Myocyte (in vitro differentiated cells): ENCODE results near the gene DEPDC1B. TPM values are rescaled to one million over a fixed set of nuclear protein-coding genes. Genes with fewer than 3 reads are reported as not detected.
A peak's percentile ranks its signal among the peaks of the same experiment; 100 is the strongest.
"Not testable (repeated sequence)": the region's sequence is repeated elsewhere in the genome, so short reads cannot be mapped to it uniquely, and the experiment has no call there.

Source experiments
- DNase-seq: peaks from one replicate; pipeline ENCODE4 v3.0.0-alpha.2; 2012; ENCODE audit warnings: low read depth
- total RNA-seq: library from RNA; depleted of rRNA; stranded (reverse); fragments of >200 nt; gene quantifications from 2 replicates; pipeline ENCODE4 v1.2.3, GENCODE V29; 2014

Gene DEPDC1B
- total RNA-seq, 1 donor from 2014 or later: 0.99 TPM

- DNase-seq: peak; percentile 21
Measured at GRCh38 chr5:60586307-60586901, 113.6 kb downstream of the DEPDC1B start.

- DNase-seq: no peak
Measured at GRCh38 chr5:60585618-60586017, 114.3 kb downstream of the DEPDC1B start.

- no peak for DNase-seq
Measured at GRCh38 chr5:60584304-60584703, 115.7 kb downstream of the DEPDC1B start.

- no peak for DNase-seq
Measured at GRCh38 chr5:60583616-60584015, 116.3 kb downstream of the DEPDC1B start.

- no peak for DNase-seq
Measured at GRCh38 chr5:60578315-60578714, 121.7 kb downstream of the DEPDC1B start.

- no peak for DNase-seq
Measured at GRCh38 chr5:60577116-60577515, 122.8 kb downstream of the DEPDC1B start.

- no peak for DNase-seq
Measured at GRCh38 chr5:60576425-60576824, 123.5 kb downstream of the DEPDC1B start.

GRCh38 chr5:60568646-60569045, 131.3 kb downstream of the DEPDC1B start:
- no peak for DNase-seq

GRCh38 chr5:60563696-60564324, 136.2 kb downstream of the DEPDC1B start:
- DNase-seq: no peak

GRCh38 chr5:60553291-60553690, 146.7 kb downstream of the DEPDC1B start:
- DNase-seq: not testable (repeated sequence)

- no peak for DNase-seq
Measured at GRCh38 chr5:60551829-60552228, 148.1 kb downstream of the DEPDC1B start.

GRCh38 chr5:60551250-60551649, 148.7 kb downstream of the DEPDC1B start:
- no peak for DNase-seq

GRCh38 chr5:60550311-60550710, 149.7 kb downstream of the DEPDC1B start:
- DNase-seq: no peak

- no peak for DNase-seq
Measured at GRCh38 chr5:60549841-60550240, 150.1 kb downstream of the DEPDC1B start.

Other genes starting within 250 kb of the DEPDC1B start
- 0.13 TPM in 1 of 2 replicates, not detected in the other for gene ELOVL7, start 144.1 kb upstream of the DEPDC1B start, total RNA-seq
- gene ERCC8, start 244.9 kb upstream of the DEPDC1B start, total RNA-seq: 19.4 and 28.3 TPM in 2 replicates
- gene NDUFAF2, start 245.0 kb upstream of the DEPDC1B start, total RNA-seq: 29.0 and 33.9 TPM in 2 replicates